GM13976 (cell line): Measurements from ENCODE around the gene B3GNT3.

Source experiments
- DNase-seq: peaks from one replicate; pipeline ENCODE4 v3.0.0; 2012; ENCODE audit warnings: low spot score
- CTCF ChIP-seq: IDR thresholded peaks from 2 replicates; pipeline ENCODE4 v1.5.1; 2012; ENCODE audit warnings: borderline replicate concordance, mild to moderate bottlenecking; ENCODE audit not compliant: insufficient read depth; ENCODE audit errors: extremely low read depth, missing control alignments, control extremely low read depth
- in situ Hi-C: fragments of 300-500 bp; cut with MboI; formaldehyde crosslinking; loops from one replicate; pipeline ENCODE4 v1.12.0; 2022; ENCODE audit warnings: low sequenced_read_pairs, mixed read lengths, inconsistent platforms; ENCODE audit not compliant: unreplicated experiment

The B3GNT3 gene

GRCh38 chr19:17860993-17861360 is 66.0 kb downstream of the B3GNT3 start:
- no peak for DNase-seq
- in situ Hi-C loops: loop anchor here (10.0 kb wide), 1 partner anchor 64 kb away; no protein-coding TSS in a partner anchor
- no peak for TF ChIP-seq CTCF

GRCh38 chr19:17861542-17862402 is 66.8 kb downstream of the B3GNT3 start:
- in situ Hi-C loops: loop anchor here (10.0 kb wide), 1 partner anchor 63 kb away; no protein-coding TSS in a partner anchor
- no peak for DNase-seq
- no peak for TF ChIP-seq CTCF

GRCh38 chr19:17862711-17863519 is 68.0 kb downstream of the B3GNT3 start:
- in situ Hi-C loops: loop anchor here (10.0 kb wide), 1 partner anchor 62 kb away; no protein-coding TSS in a partner anchor
- peak; percentile 11 for TF ChIP-seq CTCF
- no peak for DNase-seq
